Measurements from ENCODE around the gene GNG8. TPM values are rescaled to one million over a fixed set of nuclear protein-coding genes. Genes with fewer than 3 reads are reported as not detected.

The GNG8 gene
- total RNA-seq, 1 experiment from 2014 or later: not detected

GRCh38 chr19:46685189-46685588 lies 49.2 kb upstream of the GNG8 start:
- Histone ChIP-seq H2BK120ac (ENCODE audit: low read depth, low read length, poor library complexity, severe bottlenecking) (no peak overlapping the region), H2BK5ac (ENCODE audit: insufficient read length, low read length) (no peak overlapping the region), H2BK15ac (ENCODE audit: low read depth, low read length) (no peak overlapping the region), H2AFZ (ENCODE audit: low read length) (no peak overlapping the region), H3K9ac (ENCODE audit: extremely low read depth, insufficient read length, low read length) (no peak overlapping the region), H4K8ac (replicated peaks; ENCODE audit: insufficient read length, low read depth, low read length) (no peak overlapping the region), H3T11ph (ENCODE audit: low read length) (no peak overlapping the region), H3K56ac (ENCODE audit: insufficient read length, low read depth, low read length) (no peak overlapping the region), H3K27ac (ENCODE audit: insufficient read length, low read depth, low read length) (no peak overlapping the region), H2BK12ac (ENCODE audit: insufficient read length, low read depth, low read length) (no peak overlapping the region), H3K14ac (ENCODE audit: insufficient read depth, low read length) (no peak overlapping the region), H2BK20ac (ENCODE audit: low read depth, low read length, poor library complexity, severe bottlenecking) (no peak overlapping the region), H3K4ac (ENCODE audit: low read depth, low read length) (no peak overlapping the region), H3K18ac (ENCODE audit: insufficient read length, low read depth, low read length) (no peak overlapping the region), H4K5ac (ENCODE audit: insufficient read length, low read depth, low read length) (no peak overlapping the region), H3K79me1 (ENCODE audit: insufficient read depth, low read depth, low read length, poor library complexity, severe bottlenecking) (no peaks in the 10 kb centered on the region), H3K23me2 (ENCODE audit: insufficient read length, low read depth, low read length, poor library complexity, severe bottlenecking) (no peaks in the 10 kb centered on the region), H2AK5ac (ENCODE audit: insufficient read length, low read length) (no peak overlapping the region), H3K79me2 (ENCODE audit: insufficient read depth, low read length) (no peaks in the 10 kb centered on the region), H3K27me3 (ENCODE audit: insufficient read depth, low read length) (no peaks in the 10 kb centered on the region), H3K4me1 (ENCODE audit: insufficient read depth, low read length) (no peaks in the 10 kb centered on the region), H4K91ac (ENCODE audit: insufficient read length, low read depth, low read length) (no peak overlapping the region), H3K9me3 (ENCODE audit: control insufficient read depth, low read depth, low read length) (no peaks in the 10 kb centered on the region), H3K23ac (ENCODE audit: insufficient read length, low read depth, low read length) (no peak overlapping the region), H3K4me2 (ENCODE audit: insufficient read depth, insufficient read length, low read length) (no peak overlapping the region), H4K20me1 (ENCODE audit: control insufficient read depth, insufficient read depth, insufficient read length) (no peaks in the 10 kb centered on the region)
- Mint-ChIP-seq H3K27ac (no peak overlapping the region; a peak in 1 of 7 replicates), H3K4me1 (no peaks in the 10 kb centered on the region), H3K27me3 (ENCODE audit: low read depth) (no peaks in the 10 kb centered on the region), H3K36me3 (ENCODE audit: insufficient read depth in 1 of 3, low read depth in 3 of 3) (peaks cover 36 to 86% (median 71%) of the 10 kb centered on the region in 3 experiments), H3K9me3 (no peaks in the 10 kb centered on the region), H3K4me3 (no peak overlapping the region)
- TF ChIP-seq CTCF (conservative IDR thresholded peaks at IDR 0.05): no peak
- no peak for DNase-seq
- WGBS (ENCODE audit: extremely low coverage, insufficient read length, low lambda C conversion rate): no CpG with 5 or more reads among the region's 3 CpGs
